HCT116 (cell line): ENCODE measurements around the gene FAM53A. TPM values are rescaled to one million over a fixed set of nuclear protein-coding genes. Genes with fewer than 3 reads are reported as not detected.

Experiments
- ATAC-seq: fragments of 200-7000 bp; cut with Tn5 transposase; 2 replicates; pipeline ENCODE4 v1.9.1; 2020; ENCODE audit warnings: mild to moderate bottlenecking, moderate library complexity
- BruUV-seq: library from RNA; stranded (reverse); fragments of 400-500 nt; replicated peaks from 2 replicates; lab custom pipeline; 2021; lab: Mats Ljungman, UMichigan
- CTCF ChIA-PET: fragments of 300-600 bp; sonication (Branson Sonifier 250); formaldehyde crosslinking; loops from one replicate; lab custom pipeline; 2021; ENCODE audit warnings: antibody characterized with exemption; lab: Charles Lee
- POLR2A ChIA-PET: fragments of 300-600, 350-600 bp; sonication (Branson Sonifier 250); formaldehyde crosslinking; loops from one replicate; lab custom pipeline; 2021; ENCODE audit warnings: antibody characterized with exemption; lab: Charles Lee
- RAD21 ChIA-PET, 2 experiments: fragments of 300-600 bp; sonication (Branson Sonifier 250); formaldehyde crosslinking; loops; one replicate each; lab custom pipeline; 2023; ENCODE audit warnings: low total read pairs in 2 of 2; ENCODE audit not compliant: uncharacterized antibody in 2 of 2, unreplicated experiment in 2 of 2, low non-redundant PET in 1 of 2; lab: Charles Lee
- DNase-seq: peaks from one replicate; pipeline ENCODE4 v3.0.0-alpha.2; 2010; ENCODE audit warnings: low read depth, low spot score
- H2AFZ ChIP-seq: fragments of 200-600 bp; shearing (Covaris generic), sonication (generic); 2 replicates; pipeline ENCODE4 v1.6.1; 2017; ENCODE audit warnings: low read depth, mixed run types, mixed read lengths, antibody characterized with exemption, low read length; ENCODE audit not compliant: poor library complexity, severe bottlenecking
- H3K27ac ChIP-seq: 2 replicates; pipeline ENCODE4 v1.5.1; 2012; ENCODE audit warnings: low read depth, low read length
- H3K27me3 ChIP-seq: fragments of 200-600 bp; sonication (generic); 2 replicates; pipeline ENCODE4 v1.6.1; 2016; ENCODE audit warnings: mixed run types, low read length, mixed read lengths; ENCODE audit not compliant: insufficient read depth
- H3K36me3 ChIP-seq, 2 experiments: fragments of 200-500 bp in 1 of 2; fragments of 200-600 bp in 1 of 2; sonication (Bioruptor generic) in 1 of 2; sonication (generic) in 1 of 2; 2 replicates each; pipeline versions ENCODE4 v1.5.1 to v1.6.1; 2014 to 2016; ENCODE audit warnings: low read length in 2 of 2, inconsistent platforms in 1 of 2, mixed read lengths in 1 of 2, mixed run types in 1 of 2; ENCODE audit not compliant: insufficient read depth in 2 of 2, control insufficient read depth in 1 of 2
- H3K4me1 ChIP-seq, 2 experiments: fragments of 200-600 bp in 1 of 2; sonication (generic) in 1 of 2; 2 replicates each; pipeline versions ENCODE4 v1.5.1 to v1.6.1; 2012 to 2017; ENCODE audit warnings: low read length in 2 of 2, inconsistent platforms in 1 of 2, mild to moderate bottlenecking in 1 of 2, mixed read lengths in 1 of 2, mixed run types in 1 of 2, moderate library complexity in 1 of 2; ENCODE audit not compliant: insufficient read depth in 2 of 2, control insufficient read depth in 1 of 2
- H3K4me2 ChIP-seq: fragments of 200-600 bp; sonication (generic); 2 replicates; pipeline ENCODE4 v1.6.1; 2017; ENCODE audit warnings: mixed run types, low read length, mixed read lengths
- H3K4me3 ChIP-seq, 2 experiments: fragments of 200-600 bp in 1 of 2; sonication (generic) in 1 of 2; replicated peaks in 1 of 2; 2 replicates each; pipeline ENCODE4 v1.5.1; 2011 to 2016; ENCODE audit warnings: low read length in 2 of 2, control low read depth in 1 of 2, low read depth in 1 of 2, mild to moderate bottlenecking in 1 of 2, mixed read lengths in 1 of 2, mixed run types in 1 of 2
- H3K79me2 ChIP-seq: fragments of 200-600 bp; sonication (generic); 2 replicates; pipeline ENCODE4 v1.6.1; 2017; ENCODE audit warnings: mild to moderate bottlenecking, mixed run types, low read length, moderate library complexity, mixed read lengths; ENCODE audit not compliant: insufficient read depth
- H3K9ac ChIP-seq: fragments of 200-600 bp; sonication (generic); 2 replicates; pipeline ENCODE4 v1.6.1; 2016; ENCODE audit warnings: low read length, mixed read lengths
- H3K9me2 ChIP-seq: fragments of 200-600 bp; sonication (generic), shearing (Covaris generic); 2 replicates; pipeline ENCODE4 v1.6.1; 2017; ENCODE audit warnings: mixed run types, mild to moderate bottlenecking, moderate library complexity; ENCODE audit not compliant: insufficient read depth
- H3K9me3 ChIP-seq, 2 experiments: fragments of 200-500 bp in 1 of 2; fragments of 200-600 bp in 1 of 2; sonication (Bioruptor generic) in 1 of 2; sonication (generic) in 1 of 2; 2 replicates each; pipeline ENCODE4 v1.6.1; 2014 to 2017; ENCODE audit warnings: low read length in 2 of 2, mixed read lengths in 2 of 2, inconsistent platforms in 1 of 2, low read depth in 1 of 2, mild to moderate bottlenecking in 1 of 2, mixed run types in 1 of 2, moderate library complexity in 1 of 2; ENCODE audit not compliant: control insufficient read depth in 1 of 2, insufficient read depth in 1 of 2
- H4K20me1 ChIP-seq: fragments of 200-600 bp; sonication (generic), shearing (Covaris generic); 2 replicates; pipeline ENCODE4 v1.6.1; 2017; ENCODE audit warnings: mixed run types, mild to moderate bottlenecking, moderate library complexity; ENCODE audit not compliant: insufficient read depth
- ATF3 ChIP-seq: IDR thresholded peaks from 2 replicates; pipeline ENCODE4 v1.6.1; 2012
- EZH2 ChIP-seq: fragments of 200-600 bp; sonication (generic); IDR thresholded peaks from 2 replicates; pipeline ENCODE4 v1.6.1; 2017; ENCODE audit warnings: antibody characterized with exemption, mixed run types
- EZH2phosphoT487 ChIP-seq: fragments of 200-600 bp; IDR thresholded peaks from 2 replicates; pipeline ENCODE4 v1.6.1; 2018; ENCODE audit warnings: antibody characterized with exemption, borderline replicate concordance
- FOSL1 ChIP-seq: IDR thresholded peaks from 2 replicates; pipeline ENCODE4 v1.6.1; 2012; ENCODE audit warnings: low read depth
- JUND ChIP-seq: IDR thresholded peaks from 2 replicates; pipeline ENCODE4 v1.6.1; 2012
- MAX ChIP-seq: IDR thresholded peaks from 2 replicates; pipeline ENCODE4 v1.6.1; 2012
- POLR2A ChIP-seq: IDR thresholded peaks from 2 replicates; pipeline ENCODE4 v1.7.0; 2011; ENCODE audit warnings: borderline replicate concordance; ENCODE audit not compliant: insufficient read depth, insufficient read length; ENCODE audit errors: extremely low read depth
- REST ChIP-seq: IDR thresholded peaks from 2 replicates; pipeline ENCODE4 v1.6.1; 2012; ENCODE audit warnings: low read depth
- SRF ChIP-seq: IDR thresholded peaks from 2 replicates; pipeline ENCODE4 v1.6.1; 2012; ENCODE audit warnings: low read depth
- TCF7L2 ChIP-seq: IDR thresholded peaks from 2 replicates; pipeline ENCODE4 v1.7.0; 2011; ENCODE audit warnings: borderline replicate concordance, inconsistent platforms; ENCODE audit not compliant: insufficient read depth, insufficient read length; ENCODE audit errors: extremely low read depth
- YY1 ChIP-seq: IDR thresholded peaks from 2 replicates; pipeline ENCODE4 v1.6.1; 2011; ENCODE audit warnings: low read length, low read depth, moderate library complexity, mild to moderate bottlenecking; ENCODE audit not compliant: insufficient replicate concordance; ENCODE audit errors: extremely low read depth
- ZBTB33 ChIP-seq: IDR thresholded peaks from 2 replicates; pipeline ENCODE4 v1.6.1; 2011; ENCODE audit warnings: mild to moderate bottlenecking, low read length, moderate library complexity; ENCODE audit not compliant: insufficient replicate concordance; ENCODE audit errors: extremely low read depth
- ZFX ChIP-seq: fragments of 450-650 bp; IDR thresholded peaks from 2 replicates; pipeline ENCODE4 v1.6.1; 2017
- intact Hi-C: fragments of 100-400 bp; cut with micrococcal nuclease; formaldehyde crosslinking; loops from 2 replicates; pipeline ENCODE4 v1.10.0; 2022
- total RNA-seq: library from RNA; stranded (reverse); gene quantifications from one replicate; pipeline ENCODE4 v1.2.1, GENCODE V29; 2021; ENCODE audit not compliant: unreplicated experiment

FAM53A gene
- total RNA-seq, 1 experiment from 2014 or later = 1.1 TPM

- H3K4me2 ChIP-seq = no peak overlapping the region
- no peaks in the 10 kb centered on the region for H3K27me3 ChIP-seq
- ChIA-PET CTCF (no interaction called here), RAD21 (no interaction called here), POLR2A (no interaction called here)
- H3K9me2 ChIP-seq = no peaks in the 10 kb centered on the region
- H3K9me3 ChIP-seq = no peaks in the 10 kb centered on the region
- no peak for ATAC-seq
- no peak overlapping the region for H3K9ac ChIP-seq
- DNase-seq = no peak
- H2AFZ ChIP-seq = no peak overlapping the region
- no peaks in the 10 kb centered on the region for H3K79me2 ChIP-seq
- H3K27ac ChIP-seq = no peak overlapping the region
- H3K4me3 ChIP-seq = no peak overlapping the region
- H3K4me1 ChIP-seq = peaks cover 16 to 27% of the 10 kb centered on the region in 2 experiments
- BruUV-seq = no TSS peak
- H4K20me1 ChIP-seq = no peaks in the 10 kb centered on the region
- intact Hi-C loops = no loop called here
- no peaks in the 10 kb centered on the region for H3K36me3 ChIP-seq
- no peak for TF ChIP-seq POLR2A
- no peak for TF ChIP-seq TCF7L2
- TF ChIP-seq ZBTB33 = no peak
- TF ChIP-seq MAX = no peak
- no peak for TF ChIP-seq YY1
- no peak for TF ChIP-seq SRF
- TF ChIP-seq ZFX = no peak
- no peak for TF ChIP-seq FOSL1
- TF ChIP-seq EZH2 = no peak
- TF ChIP-seq EZH2phosphoT487 = no peak
- no peak for TF ChIP-seq REST
- TF ChIP-seq JUND = no peak
- no peak for TF ChIP-seq ATF3
These were observed 20.0 kb downstream of the FAM53A start for GRCh38 chr4:1664141-1664540.
